ENCODE measurements around the gene PSMB7.

GRCh38 chr9:124370896-124371582, 44.2 kb downstream of the PSMB7 start:
- TF ChIP-seq YY1 (IDR thresholded peaks at IDR 0.05; ENCODE audit: insufficient read depth, insufficient read length) (no peak), ZNF274 (IDR thresholded peaks at IDR 0.05; ENCODE audit: low read depth, low read length) (no peak)
